NCI-H748 treated with DMSO at 0.1 percent for 48 hours (cell line): ENCODE results near the gene ABLIM1.

Experiments
- DNase-seq: peaks from one replicate; lab custom pipeline; 2025; lab: John Stamatoyannopoulos, UW

Gene ABLIM1

GRCh38 chr10:114518401-114519305 is 139.4 kb downstream of the ABLIM1 start:
- no peak for DNase-seq

GRCh38 chr10:114517368-114518250 is 140.5 kb downstream of the ABLIM1 start:
- DNase-seq: no peak

GRCh38 chr10:114516356-114516755 is 141.7 kb downstream of the ABLIM1 start:
- no peak for DNase-seq

GRCh38 chr10:114515298-114515914 is 142.7 kb downstream of the ABLIM1 start:
- DNase-seq: no peak

- DNase-seq: no peak
Observed at GRCh38 chr10:114513381-114513792, 144.7 kb downstream of the ABLIM1 start.

GRCh38 chr10:114511881-114512280 is 146.2 kb downstream of the ABLIM1 start:
- DNase-seq: no peak

GRCh38 chr10:114508376-114508775 is 149.7 kb downstream of the ABLIM1 start:
- no peak for DNase-seq

GRCh38 chr10:114507449-114507848 is 150.6 kb downstream of the ABLIM1 start:
- DNase-seq: no peak

- no peak for DNase-seq
Observed at GRCh38 chr10:114506871-114507385, 151.1 kb downstream of the ABLIM1 start.

- no peak for DNase-seq
Observed at GRCh38 chr10:114504769-114505579, 153.1 kb downstream of the ABLIM1 start.

- DNase-seq: no peak
Observed at GRCh38 chr10:114502074-114502473, 156.0 kb downstream of the ABLIM1 start.

GRCh38 chr10:114501650-114502049 is 156.4 kb downstream of the ABLIM1 start:
- DNase-seq: no peak

- DNase-seq: no peak
Observed at GRCh38 chr10:114500643-114501042, 157.4 kb downstream of the ABLIM1 start.

- no peak for DNase-seq
Observed at GRCh38 chr10:114499630-114500190, 158.4 kb downstream of the ABLIM1 start.

GRCh38 chr10:114499116-114499515 is 159.0 kb downstream of the ABLIM1 start:
- DNase-seq: no peak

GRCh38 chr10:114498413-114499111 is 159.5 kb downstream of the ABLIM1 start:
- no peak for DNase-seq

GRCh38 chr10:114495303-114495702 is 162.8 kb downstream of the ABLIM1 start:
- DNase-seq: no peak

GRCh38 chr10:114492351-114493037 is 165.6 kb downstream of the ABLIM1 start:
- DNase-seq: no peak

GRCh38 chr10:114491933-114492332 is 166.1 kb downstream of the ABLIM1 start:
- DNase-seq: no peak

GRCh38 chr10:114491419-114491818 is 166.7 kb downstream of the ABLIM1 start:
- no peak for DNase-seq
